Astrocyte (in vitro differentiated cells and primary cell): Measurements from ENCODE around the gene REEP1. TPM values are rescaled to one million over a fixed set of nuclear protein-coding genes. Genes with fewer than 3 reads are reported as not detected.

Experiments used
- DNase-seq: peaks from one replicate; pipeline ENCODE4 v3.0.0-alpha.2; 2010; ENCODE audit warnings: low read depth
- FAIRE-seq: peaks from 2 replicates; lab custom pipeline; 2011; peaks lifted over from hg19 to GRCh38; lab: Jason Lieb, UNC
- H2AFZ ChIP-seq: 2 replicates; pipeline ENCODE4 v1.6.0; 2012; ENCODE audit warnings: low read depth, low read length, inconsistent platforms
- H3K27ac ChIP-seq: 2 replicates; pipeline ENCODE4 v1.5.1; 2011; ENCODE audit warnings: low read depth, low read length, inconsistent platforms
- H3K27me3 ChIP-seq: 2 replicates; pipeline ENCODE4 v1.6.0; 2011; ENCODE audit warnings: low read length, inconsistent platforms; ENCODE audit not compliant: insufficient read depth
- H3K36me3 ChIP-seq: 2 replicates; pipeline ENCODE4 v1.5.1; 2011; ENCODE audit warnings: low read length, inconsistent platforms; ENCODE audit not compliant: insufficient read depth
- H3K4me1 ChIP-seq: 2 replicates; pipeline ENCODE4 v1.5.1; 2011; ENCODE audit warnings: low read length, inconsistent platforms; ENCODE audit not compliant: insufficient read depth
- H3K4me2 ChIP-seq: 2 replicates; pipeline ENCODE4 v1.6.0; 2012; ENCODE audit warnings: low read length, inconsistent platforms
- H3K4me3 ChIP-seq: 2 replicates; pipeline ENCODE4 v1.5.1; 2011; ENCODE audit warnings: low read depth, mild to moderate bottlenecking, low read length, inconsistent platforms; ENCODE audit not compliant: insufficient read depth
- H3K79me2 ChIP-seq: 2 replicates; pipeline ENCODE4 v1.6.0; 2012; ENCODE audit warnings: mild to moderate bottlenecking, low read length, inconsistent platforms; ENCODE audit not compliant: insufficient read depth
- H3K9ac ChIP-seq: 2 replicates; pipeline ENCODE4 v1.6.0; 2012; ENCODE audit warnings: mild to moderate bottlenecking, low read length, inconsistent platforms
- H3K9me3 ChIP-seq: 2 replicates; pipeline ENCODE4 v1.5.1; 2012; ENCODE audit warnings: low read depth, mild to moderate bottlenecking, low read length, inconsistent platforms; ENCODE audit not compliant: insufficient read depth
- H4K20me1 ChIP-seq: 2 replicates; pipeline ENCODE4 v1.6.0; 2012; ENCODE audit warnings: low read length, inconsistent platforms; ENCODE audit not compliant: insufficient read depth
- H3K27ac Mint-ChIP-seq: one replicate; pipeline ENCODE4 v1.8.0; 2021; ENCODE audit warnings: mild to moderate bottlenecking, mixed read lengths; ENCODE audit not compliant: unreplicated experiment
- H3K27me3 Mint-ChIP-seq: one replicate; pipeline ENCODE4 v1.8.0; 2021; ENCODE audit warnings: low read depth, mixed read lengths; ENCODE audit not compliant: unreplicated experiment
- H3K36me3 Mint-ChIP-seq: one replicate; pipeline ENCODE4 v1.8.0; 2021; ENCODE audit warnings: low read depth, mixed read lengths; ENCODE audit not compliant: unreplicated experiment
- H3K4me1 Mint-ChIP-seq: one replicate; pipeline ENCODE4 v1.8.0; 2021; ENCODE audit warnings: low read depth, mixed read lengths; ENCODE audit not compliant: unreplicated experiment
- H3K4me3 Mint-ChIP-seq: one replicate; pipeline ENCODE4 v1.8.0; 2021; ENCODE audit warnings: mild to moderate bottlenecking, moderate library complexity, mixed read lengths; ENCODE audit not compliant: unreplicated experiment
- H3K9me3 Mint-ChIP-seq: one replicate; pipeline ENCODE4 v1.8.0; 2021; ENCODE audit warnings: mild to moderate bottlenecking, mixed read lengths; ENCODE audit not compliant: unreplicated experiment
- CTCF ChIP-seq: IDR thresholded peaks from 2 replicates; pipeline ENCODE4 v1.5.1; 2011; ENCODE audit warnings: low read depth, mild to moderate bottlenecking, inconsistent platforms, low read length, moderate library complexity; ENCODE audit not compliant: insufficient read depth
- EZH2 ChIP-seq: IDR thresholded peaks from 2 replicates; pipeline ENCODE4 v1.6.1; 2012; ENCODE audit warnings: mild to moderate bottlenecking, low read length, inconsistent platforms; ENCODE audit not compliant: insufficient read depth
- total RNA-seq: library from RNA; stranded (reverse); gene quantifications from 2 replicates; pipeline ENCODE4 v1.2.1, GENCODE V29; 2021

REEP1 gene
- total RNA-seq, 1 donor from 2014 or later: 0.61 TPM

GRCh38 chr2:86218124-86218523 lies 119.3 kb downstream of the REEP1 start:
- no peaks in the 10 kb centered on the region for H4K20me1 ChIP-seq
- Mint-ChIP-seq H3K27me3 (no peaks in the 10 kb centered on the region), H3K36me3 (no peaks in the 10 kb centered on the region), H3K9me3 (no peaks in the 10 kb centered on the region), H3K4me3 (no peak overlapping the region), H3K4me1 (peaks cover 15% of the 10 kb centered on the region), H3K27ac (no peak overlapping the region)
- H3K4me1 ChIP-seq: peaks cover 5% of the 10 kb centered on the region
- no peak overlapping the region for H3K4me2 ChIP-seq
- DNase-seq (no peak), FAIRE-seq (no peak)
- H2AFZ ChIP-seq: no peak overlapping the region
- no peak overlapping the region for H3K9ac ChIP-seq
- H3K9me3 ChIP-seq: no peaks in the 10 kb centered on the region
- TF ChIP-seq CTCF: no peak
- no peaks in the 10 kb centered on the region for H3K36me3 ChIP-seq
- H3K4me3 ChIP-seq: no peak overlapping the region
- no peaks in the 10 kb centered on the region for H3K79me2 ChIP-seq
- H3K27me3 ChIP-seq: no peaks in the 10 kb centered on the region
- H3K27ac ChIP-seq: no peak overlapping the region

GRCh38 chr2:86216575-86217555 lies 120.6 kb downstream of the REEP1 start:
- Histone ChIP-seq H3K9me3 (no peaks in the 10 kb centered on the region), H3K9ac (peak overlapping the region; percentile 21), H3K36me3 (peaks cover 7% of the 10 kb centered on the region), H2AFZ (peak overlapping the region; percentile 11), H3K79me2 (no peaks in the 10 kb centered on the region), H3K27ac (no peak overlapping the region), H3K4me3 (no peak overlapping the region), H3K27me3 (no peaks in the 10 kb centered on the region), H3K4me1 (no peaks in the 10 kb centered on the region), H3K4me2 (peak overlapping the region; percentile 68), H4K20me1 (no peaks in the 10 kb centered on the region)
- H3K36me3 Mint-ChIP-seq: peaks cover 3% of the 10 kb centered on the region
- peaks cover 6% of the 10 kb centered on the region for H3K4me1 Mint-ChIP-seq
- H3K9me3 Mint-ChIP-seq: no peaks in the 10 kb centered on the region
- no peak for FAIRE-seq
- no peak overlapping the region for H3K27ac Mint-ChIP-seq
- TF ChIP-seq CTCF (no peak), EZH2 (no peak)
- H3K4me3 Mint-ChIP-seq: no peak overlapping the region
- H3K27me3 Mint-ChIP-seq: no peaks in the 10 kb centered on the region
- peak; percentile 36 for DNase-seq

- H3K36me3 ChIP-seq: peaks cover 24% of the 10 kb centered on the region
- no peak for FAIRE-seq
Observed at GRCh38 chr2:86214503-86214832, 123.0 kb downstream of the REEP1 start.

More at GRCh38 chr2:86214503-86214832, 123.0 kb downstream of the REEP1 start:
- TF ChIP-seq EZH2 (no peak), CTCF (no peak)
- H3K4me3 ChIP-seq: no peak overlapping the region
- H3K79me2 ChIP-seq: no peaks in the 10 kb centered on the region
- Mint-ChIP-seq H3K4me3 (no peak overlapping the region), H3K4me1 (peaks cover 6% of the 10 kb centered on the region), H3K9me3 (no peaks in the 10 kb centered on the region), H3K27ac (no peak overlapping the region), H3K36me3 (peaks cover 12% of the 10 kb centered on the region), H3K27me3 (no peaks in the 10 kb centered on the region)
- H3K4me2 ChIP-seq: no peak overlapping the region
- H3K4me1 ChIP-seq: no peaks in the 10 kb centered on the region
- no peak for DNase-seq
- H3K9ac ChIP-seq: no peak overlapping the region
- H3K27ac ChIP-seq: no peak overlapping the region
- no peaks in the 10 kb centered on the region for H3K9me3 ChIP-seq
- H4K20me1 ChIP-seq: no peaks in the 10 kb centered on the region
- H2AFZ ChIP-seq: no peak overlapping the region
- no peaks in the 10 kb centered on the region for H3K27me3 ChIP-seq
